GM23338 (cell line): ENCODE data around the gene BCR. TPM values are rescaled to one million over a fixed set of nuclear protein-coding genes. Genes with fewer than 3 reads are reported as not detected.
A peak's percentile ranks its signal among the peaks of the same experiment; 100 is the strongest.

ENCODE experiments used
- ATAC-seq: fragments of 200-7000 bp; cut with Tn5 transposase; 3 replicates; pipeline ENCODE4 v1.9.1; 2020
- DNase-seq: peaks from one replicate; pipeline ENCODE4 v3.0.0-alpha.2; 2015; ENCODE audit warnings: low spot score
- H2AFZ ChIP-seq: fragments of 200-600 bp; sonication (generic); 2 replicates; pipeline ENCODE4 v1.8.0; 2016; ENCODE audit warnings: antibody characterized with exemption, mild to moderate bottlenecking, moderate library complexity
- H3F3A ChIP-seq: fragments of 200-600 bp; sonication (generic); replicated peaks from 2 replicates; pipeline ENCODE4 v1.8.0; 2017; ENCODE audit warnings: antibody characterized with exemption, mixed run types, low read depth
- H3K27ac ChIP-seq: fragments of 200-600 bp; sonication (generic); 2 replicates; pipeline ENCODE4 v1.6.1; 2016; ENCODE audit warnings: low read depth
- H3K27me3 ChIP-seq: fragments of 200-600 bp; sonication (generic); 2 replicates; pipeline ENCODE4 v1.8.0; 2016; ENCODE audit warnings: mild to moderate bottlenecking, mixed run types, moderate library complexity; ENCODE audit not compliant: insufficient read depth
- H3K36me3 ChIP-seq: fragments of 200-600 bp; sonication (generic); 2 replicates; pipeline ENCODE4 v1.8.0; 2016; ENCODE audit warnings: mild to moderate bottlenecking; ENCODE audit not compliant: insufficient read depth
- H3K4me1 ChIP-seq: fragments of 200-600 bp; sonication (generic); 2 replicates; pipeline ENCODE4 v1.8.0; 2016; ENCODE audit warnings: mild to moderate bottlenecking, moderate library complexity; ENCODE audit not compliant: insufficient read depth
- H3K4me2 ChIP-seq: fragments of 200-600 bp; sonication (generic); 2 replicates; pipeline ENCODE4 v1.7.1; 2017; ENCODE audit warnings: mixed run types
- H3K4me3 ChIP-seq: fragments of 200-600 bp; sonication (generic); 2 replicates; pipeline ENCODE4 v1.6.1; 2016; ENCODE audit warnings: mixed run types
- H3K79me2 ChIP-seq: fragments of 200-600 bp; sonication (generic); replicated peaks from 2 replicates; pipeline ENCODE4 v1.8.0; 2017; ENCODE audit warnings: mild to moderate bottlenecking; ENCODE audit not compliant: insufficient read depth
- H3K9me2 ChIP-seq: fragments of 200-600 bp; sonication (generic); 2 replicates; pipeline ENCODE4 v1.8.0; 2017; ENCODE audit not compliant: insufficient read depth
- H4K20me1 ChIP-seq: fragments of 200-600 bp; sonication (generic); replicated peaks from 2 replicates; pipeline ENCODE4 v1.8.0; 2017; ENCODE audit warnings: mild to moderate bottlenecking; ENCODE audit not compliant: insufficient read depth
- H3K27ac Mint-ChIP-seq: 2 replicates; pipeline ENCODE4 v1.8.0; 2020; ENCODE audit warnings: inconsistent platforms, mild to moderate bottlenecking, moderate library complexity, mixed read lengths
- H3K27me3 Mint-ChIP-seq: 3 replicates; pipeline ENCODE4 v1.8.0; 2022; ENCODE audit warnings: low read depth, mild to moderate bottlenecking, moderate library complexity, mixed read lengths, inconsistent platforms; ENCODE audit not compliant: insufficient read depth, poor library complexity
- H3K36me3 Mint-ChIP-seq: 3 replicates; pipeline ENCODE4 v1.8.0; 2021; ENCODE audit warnings: low read depth, mild to moderate bottlenecking, inconsistent platforms, moderate library complexity, mixed read lengths
- H3K4me1 Mint-ChIP-seq: 3 replicates; pipeline ENCODE4 v1.8.0; 2020; ENCODE audit warnings: mild to moderate bottlenecking, inconsistent platforms, mixed read lengths
- H3K4me3 Mint-ChIP-seq: 3 replicates; pipeline ENCODE4 v1.8.0; 2021; ENCODE audit warnings: moderate library complexity, mild to moderate bottlenecking, inconsistent platforms, mixed read lengths
- H3K9me3 Mint-ChIP-seq: 3 replicates; pipeline ENCODE4 v1.8.0; 2020; ENCODE audit warnings: moderate library complexity, mild to moderate bottlenecking, inconsistent platforms, mixed read lengths
- CREB1 ChIP-seq: fragments of 250-450 bp; sonication (Bioruptor Pico); IDR thresholded peaks from 2 replicates; pipeline ENCODE4 v1.5.0; 2020; ENCODE audit warnings: low read depth, mild to moderate bottlenecking, moderate library complexity
- CTCF ChIP-seq, 2 experiments: fragments of 200-600 bp in 1 of 2; sonication (generic) in 1 of 2; conservative IDR thresholded peaks; 2 replicates each; pipeline versions ENCODE4 v1.5.1 to v1.6.1; 2016 to 2017; ENCODE audit warnings: antibody characterized with exemption in 2 of 2, low read depth in 2 of 2, mild to moderate bottlenecking in 2 of 2, moderate library complexity in 1 of 2
- ETS1 ChIP-seq: IDR thresholded peaks from 2 replicates; pipeline ENCODE4 v1.6.1; 2016; ENCODE audit warnings: antibody characterized with exemption
- EZH2 ChIP-seq: fragments of 200-600 bp; sonication (generic); IDR thresholded peaks from one replicate; pipeline ENCODE4 v1.8.0; 2017; ENCODE audit warnings: antibody characterized with exemption, mild to moderate bottlenecking, low read depth; ENCODE audit not compliant: unreplicated experiment
- EZH2phosphoT487 ChIP-seq: fragments of 200-600 bp; sonication (generic); IDR thresholded peaks from one replicate; pipeline ENCODE4 v1.8.1; 2018; ENCODE audit warnings: antibody characterized with exemption; ENCODE audit not compliant: unreplicated experiment
- JUNB ChIP-seq: IDR thresholded peaks from one replicate; pipeline ENCODE4 v1.6.1; 2016; ENCODE audit warnings: antibody characterized with exemption; ENCODE audit not compliant: unreplicated experiment
- NANOG ChIP-seq: IDR thresholded peaks from 2 replicates; pipeline ENCODE4 v1.6.1; 2016; ENCODE audit warnings: antibody characterized with exemption, borderline replicate concordance
- POLR2AphosphoS5 ChIP-seq: IDR thresholded peaks from 2 replicates; pipeline ENCODE4 v1.6.1; 2016; ENCODE audit warnings: antibody characterized with exemption, low read depth
- REST ChIP-seq: IDR thresholded peaks from one replicate; pipeline ENCODE4 v1.6.1; 2018; ENCODE audit warnings: antibody characterized with exemption; ENCODE audit not compliant: unreplicated experiment
- STAT1 ChIP-seq: IDR thresholded peaks from one replicate; pipeline ENCODE4 v1.6.1; 2016; ENCODE audit warnings: antibody characterized with exemption; ENCODE audit not compliant: unreplicated experiment
- ZNF114 ChIP-seq: fragments of 250-450 bp; sonication (Bioruptor Pico); IDR thresholded peaks from 2 replicates; pipeline ENCODE4 v1.5.0; 2020; ENCODE audit warnings: mild to moderate bottlenecking, moderate library complexity
- ZNF331 ChIP-seq: fragments of 250-450 bp; sonication (Bioruptor Pico); IDR thresholded peaks from 2 replicates; pipeline ENCODE4 v1.5.0; 2020; ENCODE audit warnings: low read depth, mild to moderate bottlenecking, moderate library complexity
- ZNF462 ChIP-seq: fragments of 250-450 bp; sonication (Bioruptor Pico); IDR thresholded peaks from 2 replicates; pipeline ENCODE4 v1.5.0; 2020; ENCODE audit warnings: mild to moderate bottlenecking, moderate library complexity
- polyA plus RNA-seq: library from polyadenylated mRNA; unstranded; fragments of >200 nt; fragmentation: Nextera tagmentation; extraction: Ambion mirVana; gene quantifications from 2 replicates; pipeline ENCODE4 v1.2.1, GENCODE V29; 2016
- total RNA-seq: library from RNA; depleted of rRNA; stranded (reverse); fragments of >200 nt; shearing (Covaris generic); gene quantifications from 2 replicates; pipeline ENCODE4 v1.2.3, GENCODE V29; 2014

BCR gene
- total and polyA plus RNA-seq, 2 experiments from 2014 or later = 17.7 to 121 TPM

GRCh38 chr22:23225337-23225723 lies 45.0 kb downstream of the BCR start:
- Mint-ChIP-seq H3K9me3 (peaks cover 30% of the 10 kb centered on the region), H3K27me3 (peaks cover 7% of the 10 kb centered on the region), H3K36me3 (peaks cover 35% of the 10 kb centered on the region), H3K4me3 (no peak overlapping the region), H3K4me1 (peaks cover 73% of the 10 kb centered on the region), H3K27ac (peak overlapping the region; percentile 27)
- Histone ChIP-seq H4K20me1 (peaks cover 28% of the 10 kb centered on the region), H3K27me3 (no peaks in the 10 kb centered on the region), H3F3A (peaks cover 9% of the 10 kb centered on the region; the same call in 1 of the 2 replicates), H3K4me2 (peak overlapping the region; percentile 49), H2AFZ (no peak overlapping the region), H3K27ac (peak overlapping the region; percentile 75; the same call in 1 of the 2 replicates), H3K4me3 (no peak overlapping the region), H3K79me2 (peaks cover 100% of the 10 kb centered on the region), H3K9me2 (no peaks in the 10 kb centered on the region), H3K4me1 (peaks cover 83% of the 10 kb centered on the region), H3K36me3 (peaks cover 10% of the 10 kb centered on the region; the same call in 1 of the 2 replicates)
- ATAC-seq (no peak), DNase-seq (no peak)
- TF ChIP-seq NANOG = no peak
- no peak for TF ChIP-seq REST
- TF ChIP-seq CREB1 = no peak
- no peak for TF ChIP-seq STAT1
- no peak for TF ChIP-seq ZNF462
- TF ChIP-seq EZH2phosphoT487 = no peak
- TF ChIP-seq JUNB = no peak
- no peak for TF ChIP-seq CTCF (conservative IDR thresholded peaks at IDR 0.05; ENCODE audit: low read depth in 2 of 2)
- no peak for TF ChIP-seq EZH2
- no peak for TF ChIP-seq ZNF114 (CRISPR knock-in tag)
- TF ChIP-seq ETS1 = no peak
- TF ChIP-seq ZNF331 = no peak
- TF ChIP-seq POLR2AphosphoS5 = no peak
